CD4-positive, alpha-beta T cell treated with Interleukin-12 subunit alpha and Interleukin-12 subunit beta, for 1 hour (primary cell): ENCODE measurements around the gene LRRC1.
A peak's percentile ranks its signal among the peaks of the same experiment; 100 is the strongest.
"Not testable (repeated sequence)": the region's sequence is repeated elsewhere in the genome, so short reads cannot be mapped to it uniquely, and the experiment has no call there.

Source experiments
- DNase-seq: peaks from one replicate; pipeline ENCODE4 v3.0.0-alpha.2; 2020

The LRRC1 gene

DNA sequence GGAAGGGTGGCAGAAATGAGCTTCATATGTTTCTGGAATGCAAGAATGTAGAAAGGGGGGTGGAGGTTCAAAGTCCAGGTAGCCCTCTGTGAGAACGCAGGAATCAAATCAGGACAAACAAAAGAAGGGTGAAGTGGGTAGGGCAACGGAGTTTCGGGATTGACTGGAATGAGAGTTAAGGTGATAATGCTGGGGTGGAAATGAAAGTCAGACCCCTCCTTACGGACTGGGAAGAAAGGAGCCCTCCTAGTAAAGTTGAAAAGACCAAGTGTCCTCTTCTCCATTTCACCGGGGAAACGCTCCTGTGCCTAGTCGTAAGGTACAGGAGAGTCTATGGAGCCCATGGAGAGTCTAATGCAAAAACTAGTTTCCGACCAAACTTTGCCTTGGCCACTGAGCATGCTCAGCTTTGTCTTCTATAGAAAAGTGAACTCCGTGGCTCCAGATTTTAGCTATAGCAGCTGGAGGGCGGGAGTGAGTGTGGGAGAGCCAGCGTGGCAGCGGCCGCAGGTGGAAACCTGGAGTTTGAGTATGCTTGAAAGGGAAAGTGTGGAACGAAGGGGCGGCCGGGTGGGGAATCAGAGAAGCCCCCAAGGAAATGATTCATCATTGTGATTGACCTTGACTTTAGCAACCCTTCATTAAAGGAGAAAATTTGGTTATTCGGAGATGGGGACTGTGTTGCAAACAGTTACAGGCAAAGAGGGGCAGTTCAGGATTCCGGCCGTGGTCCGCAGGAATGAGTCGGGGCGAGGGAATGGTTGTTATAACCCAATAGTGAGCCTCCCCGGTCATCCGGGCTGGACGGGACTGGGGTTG is 1.3 kb upstream of the LRRC1 start:
- peak; percentile 36 for DNase-seq

DNA sequence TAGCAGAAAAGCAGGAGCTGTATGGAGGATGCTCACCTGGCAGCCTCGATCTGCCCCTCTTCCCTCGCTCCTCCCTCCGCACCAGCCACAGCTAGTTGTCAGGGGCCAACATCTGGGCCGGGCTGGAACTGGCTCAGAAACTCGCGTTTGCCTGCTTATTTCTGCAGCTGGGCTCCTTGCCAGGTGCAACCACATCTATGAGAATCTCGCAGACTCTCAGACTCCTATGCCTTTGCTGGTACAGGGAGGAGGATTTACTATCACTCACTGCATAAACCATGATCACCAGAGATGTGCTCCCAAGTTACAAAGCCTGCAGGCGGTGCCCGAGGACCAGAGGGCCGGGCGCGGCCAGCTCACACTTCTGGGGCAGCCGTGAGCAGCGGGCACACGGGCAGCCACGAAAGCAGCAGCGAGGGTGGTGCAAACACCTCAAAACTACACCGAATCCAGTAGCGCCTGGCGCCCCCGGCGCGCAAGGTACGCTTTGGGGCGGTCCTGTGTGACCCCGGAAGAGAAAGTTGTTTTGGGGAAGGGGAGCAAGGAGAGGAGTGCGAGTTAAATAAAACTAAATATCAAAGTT is 577 bp upstream of the LRRC1 start:
- peak; percentile 52 for DNase-seq

DNA sequence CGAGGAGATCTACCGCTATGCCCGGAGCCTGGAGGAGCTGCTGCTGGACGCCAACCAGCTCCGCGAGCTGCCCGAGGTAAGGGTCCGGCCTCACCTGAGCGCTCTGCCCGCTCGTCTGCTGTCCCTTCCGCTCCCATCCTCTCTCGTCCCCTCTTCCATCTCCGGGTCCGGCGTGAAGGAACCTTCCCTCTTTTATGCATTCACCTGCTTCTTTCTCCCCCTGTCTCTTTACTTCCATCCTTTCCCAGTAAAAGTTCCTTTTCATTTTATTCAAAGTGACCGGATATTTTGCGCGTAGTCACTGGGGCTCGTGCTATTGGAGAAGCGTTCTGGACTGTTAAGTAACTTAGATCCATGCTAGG is 516 bp downstream of the LRRC1 start:
- DNase-seq: peak; percentile 2

GRCh38 chr6:53795702-53796450 is 1.1 kb downstream of the LRRC1 start:
- DNase-seq: peak; percentile 1

DNA sequence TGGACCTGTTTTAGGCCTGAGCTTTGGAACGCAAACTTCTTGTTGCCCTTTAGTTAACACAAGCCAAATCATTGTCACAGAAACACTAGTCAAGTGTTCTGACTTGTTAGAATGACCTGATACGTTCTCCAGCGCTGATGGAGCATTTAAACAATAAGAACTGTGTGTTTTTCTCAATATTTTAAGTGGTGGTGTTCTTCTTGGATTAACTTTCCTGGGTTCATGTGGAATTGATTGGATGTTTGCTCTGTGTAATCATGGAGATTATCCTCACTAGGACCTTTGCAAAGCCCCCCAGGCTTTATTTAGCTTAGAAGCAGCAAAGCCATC is 1.6 kb downstream of the LRRC1 start:
- no peak for DNase-seq

DNA sequence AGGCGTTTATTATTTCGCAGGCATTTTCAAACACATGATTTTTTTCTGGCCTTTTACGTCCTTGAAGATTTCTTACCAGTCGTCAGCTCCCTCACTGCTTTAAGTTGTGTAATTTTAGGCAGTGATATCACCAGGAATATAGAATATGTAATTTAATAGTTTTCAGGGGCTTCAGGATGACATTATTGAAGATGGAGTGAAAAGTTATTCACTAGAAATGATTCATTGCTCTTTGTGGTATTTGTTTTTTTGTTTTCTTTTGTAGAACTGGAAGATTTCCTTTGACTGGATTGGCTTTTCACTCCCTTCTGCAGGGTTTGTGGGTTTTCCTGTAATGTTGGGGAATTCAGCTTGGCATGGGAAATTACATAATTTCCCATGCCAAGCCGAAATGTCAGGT is 2.0 kb downstream of the LRRC1 start:
- DNase-seq: no peak

DNA sequence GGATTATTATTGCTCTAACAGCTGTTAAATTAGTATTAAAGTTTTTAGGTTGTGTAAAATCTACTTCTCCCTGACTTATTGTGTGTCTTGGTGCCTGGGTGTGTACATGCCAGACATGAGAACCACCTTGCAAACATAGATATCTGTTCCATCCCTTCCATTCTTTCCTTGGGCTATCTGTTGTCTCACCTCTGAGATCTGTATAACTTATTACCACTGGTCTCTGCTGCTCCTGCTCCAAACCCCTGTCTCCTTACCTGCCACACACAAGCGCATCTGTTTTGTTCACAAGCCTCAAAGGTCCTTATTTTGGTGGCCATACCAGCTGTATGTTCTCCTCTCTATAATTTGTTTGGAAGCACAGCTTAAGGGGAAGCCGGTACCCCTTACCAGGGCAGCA is 2.5 kb downstream of the LRRC1 start:
- DNase-seq: no peak

- no peak for DNase-seq
Observed at GRCh38 chr6:53799340-53799739, 4.5 kb downstream of the LRRC1 start.

DNA sequence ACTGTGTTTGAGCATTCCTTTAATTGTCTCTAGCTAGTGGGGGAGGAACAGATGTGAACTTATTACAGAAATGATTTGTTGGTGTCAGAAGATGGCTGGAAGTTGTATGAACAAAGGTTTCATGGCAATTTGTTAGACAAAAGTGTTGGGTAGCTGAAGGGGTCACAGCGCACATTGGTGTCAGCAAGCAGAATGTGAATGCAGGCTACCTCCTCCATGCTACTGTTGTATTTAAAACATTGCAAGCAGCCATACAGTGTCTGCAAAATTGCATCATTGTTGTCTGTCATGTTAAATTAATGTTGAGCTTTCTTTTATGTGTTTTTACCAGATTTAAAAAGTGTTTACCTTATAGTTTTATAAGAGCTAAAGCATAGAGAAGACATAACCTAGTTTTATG is 6.2 kb downstream of the LRRC1 start:
- no peak for DNase-seq

DNA sequence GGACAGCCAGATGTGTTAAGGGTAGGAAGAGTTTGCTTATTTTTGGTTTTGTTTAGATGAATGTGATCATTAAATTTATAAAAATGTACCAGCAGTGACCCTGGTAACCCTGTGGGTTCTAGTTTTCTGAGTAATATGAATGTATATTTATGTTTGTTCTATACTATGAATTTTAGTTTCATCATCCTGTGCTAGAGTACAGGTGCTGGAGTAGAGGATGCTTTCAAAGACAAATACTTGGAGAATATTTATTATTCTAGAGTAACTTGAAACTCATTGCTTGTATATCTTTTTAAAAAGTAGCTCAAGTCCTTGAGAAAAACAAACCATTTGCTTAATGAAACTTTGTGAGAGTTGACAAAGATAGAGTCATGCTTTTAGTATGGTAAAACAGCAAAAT is 7.8 kb downstream of the LRRC1 start:
- no peak for DNase-seq

DNA sequence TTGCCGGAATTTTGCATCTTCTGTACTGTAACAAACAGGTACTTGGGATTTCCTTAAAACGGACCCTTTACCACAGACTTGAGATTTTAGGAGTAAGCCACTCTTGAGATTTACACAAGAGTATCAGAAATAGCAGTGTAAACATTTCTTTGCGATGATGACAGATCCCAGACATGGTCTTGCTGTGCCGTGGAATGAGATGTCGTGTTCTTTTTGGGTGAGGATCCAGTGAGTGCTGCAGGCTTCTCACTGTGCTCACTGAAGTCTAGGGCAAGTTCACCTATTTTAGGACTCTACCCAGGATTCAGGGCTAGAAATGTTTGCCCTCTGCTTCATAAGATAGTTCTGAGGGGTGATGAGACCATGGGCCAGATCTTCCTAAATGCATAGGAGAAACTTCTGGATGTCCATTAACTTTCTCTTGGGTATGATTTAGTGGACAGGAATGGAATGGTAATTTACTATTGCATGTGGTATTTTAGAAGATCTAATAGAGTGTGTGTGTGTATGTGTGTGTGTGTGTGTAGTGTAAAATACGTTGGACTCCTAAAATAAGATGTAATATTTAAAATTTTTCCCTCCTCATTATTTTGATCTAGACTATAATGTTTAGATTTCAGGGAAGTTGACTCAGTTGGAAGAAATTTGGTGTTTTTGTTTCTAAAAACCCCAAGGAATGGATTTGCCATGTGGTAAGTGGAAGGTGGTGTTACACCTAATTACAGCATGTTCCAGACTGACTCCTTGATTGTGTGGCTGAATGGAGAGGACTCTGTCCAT is 8.5 kb downstream of the LRRC1 start:
- DNase-seq: no peak

DNA sequence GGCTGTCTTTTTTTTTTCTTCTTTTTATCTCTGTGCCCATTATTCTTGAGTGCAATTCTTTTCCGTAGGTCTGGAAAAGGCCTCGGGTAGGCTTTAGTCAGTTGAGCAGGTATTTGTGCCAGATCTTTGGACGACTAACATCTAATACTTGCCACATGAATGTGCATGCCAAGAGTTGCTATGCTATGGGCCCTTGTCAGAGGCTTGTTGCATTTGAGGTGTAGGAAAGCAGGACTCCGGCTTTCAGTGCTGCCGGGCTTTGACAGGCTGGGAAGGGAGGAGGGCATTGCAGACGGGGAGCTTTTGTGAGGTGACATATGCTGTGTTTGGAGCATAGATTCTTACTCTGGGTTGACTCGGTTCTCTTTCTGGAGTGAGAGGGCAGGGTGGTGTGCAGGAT is 10.2 kb downstream of the LRRC1 start:
- DNase-seq: no peak

DNA sequence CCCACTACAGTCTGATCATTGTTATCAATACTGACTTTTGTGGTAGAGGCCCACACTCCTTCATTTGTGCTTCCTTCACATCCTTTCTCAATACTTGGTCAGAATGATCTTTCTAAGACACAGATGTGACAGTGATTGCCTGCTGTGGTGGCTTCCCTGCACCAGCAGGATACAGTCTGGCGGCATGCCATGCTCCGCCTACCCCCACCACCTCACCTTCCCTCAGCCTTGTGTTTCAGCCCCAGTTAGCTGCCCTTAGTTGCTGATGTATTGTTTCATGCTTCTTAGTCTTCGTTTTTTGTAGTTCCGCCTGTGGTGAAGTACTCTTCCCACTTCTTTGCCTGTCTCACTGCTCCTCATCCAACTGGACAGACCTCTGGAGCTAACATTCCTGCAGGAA is 10.9 kb downstream of the LRRC1 start:
- no peak for DNase-seq

GRCh38 chr6:53807606-53808005 is 12.8 kb downstream of the LRRC1 start:
- not testable (repeated sequence) for DNase-seq

DNA sequence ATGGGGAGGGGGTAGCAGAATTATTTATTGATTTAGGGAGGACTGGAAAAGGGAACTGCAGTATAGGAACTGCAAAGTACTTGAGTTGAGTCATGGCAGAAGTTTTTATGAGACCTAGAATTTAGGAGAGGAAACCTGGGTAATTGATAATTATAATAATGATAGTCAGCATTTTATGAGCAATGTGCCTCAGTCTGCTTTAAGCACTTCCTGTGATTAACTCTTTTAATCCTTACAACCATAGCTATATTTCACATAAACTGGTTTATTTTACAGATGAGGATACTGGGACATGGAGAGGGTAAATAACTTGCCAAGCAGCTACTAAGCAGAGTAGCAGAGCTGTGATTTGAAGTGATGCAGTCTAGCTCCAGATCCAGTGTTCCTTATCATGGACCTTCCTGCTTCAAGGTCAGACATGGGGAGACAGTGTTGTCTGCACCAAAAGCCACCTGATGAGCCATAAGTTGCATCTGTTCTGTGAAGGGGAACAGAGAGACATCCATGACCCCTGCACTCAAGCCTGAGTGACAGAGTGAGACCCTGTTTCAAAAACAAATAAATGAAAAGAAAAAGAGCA is 13.6 kb downstream of the LRRC1 start:
- DNase-seq: no peak

- DNase-seq: no peak
Observed at GRCh38 chr6:53809691-53810090, 14.9 kb downstream of the LRRC1 start.

DNA sequence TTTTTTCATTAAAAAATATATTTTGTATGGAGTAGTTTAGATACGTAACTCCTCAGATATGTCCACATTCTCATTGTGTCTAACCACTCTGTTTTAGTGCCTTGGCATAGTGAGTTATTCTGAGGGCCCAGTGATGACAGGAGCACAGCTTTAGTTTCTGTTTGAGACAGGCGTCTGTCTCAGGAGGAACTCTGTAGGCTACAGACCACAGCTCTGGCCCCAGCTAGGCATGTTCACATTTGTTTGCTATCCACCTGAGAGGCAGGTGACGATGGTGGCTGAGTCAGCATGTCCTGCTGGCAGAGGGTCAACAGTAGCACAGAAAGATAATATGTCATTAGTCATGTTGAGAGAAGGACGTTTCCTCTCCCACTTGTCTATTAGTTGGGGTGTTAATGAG is 16.3 kb downstream of the LRRC1 start:
- no peak for DNase-seq

GRCh38 chr6:53811746-53812145 is 16.9 kb downstream of the LRRC1 start:
- DNase-seq: no peak

DNA sequence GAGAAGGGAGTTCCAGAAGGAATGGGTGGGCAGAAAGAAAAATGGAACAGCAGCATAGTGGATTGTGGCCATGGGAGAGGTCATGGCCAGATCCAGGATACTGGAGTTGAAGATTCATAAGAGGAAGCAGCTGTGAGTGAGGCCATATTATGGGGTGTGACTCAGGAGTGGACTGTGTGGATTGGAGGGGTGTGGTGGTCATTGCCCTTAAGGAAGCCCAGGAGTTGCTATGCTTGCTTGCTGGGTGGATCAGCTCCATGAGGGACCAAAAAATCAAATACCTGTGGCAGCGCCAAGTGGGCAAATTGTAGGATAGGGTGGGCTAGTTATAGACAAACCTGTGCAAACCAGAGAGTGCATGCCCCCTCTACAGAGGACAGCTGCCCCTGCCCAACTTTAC is 18.3 kb downstream of the LRRC1 start:
- DNase-seq: no peak

- DNase-seq: no peak
Observed at GRCh38 chr6:53813801-53814200, 19.0 kb downstream of the LRRC1 start.

GRCh38 chr6:53814353-53814752 is 19.5 kb downstream of the LRRC1 start:
- DNase-seq: no peak

GRCh38 chr6:53815381-53816119 is 20.7 kb downstream of the LRRC1 start:
- no peak for DNase-seq
